HepG2 (cell line): Measurements from ENCODE around the gene DBN1. TPM values are rescaled to one million over a fixed set of nuclear protein-coding genes. Genes with fewer than 3 reads are reported as not detected.

Source experiments
- CAMTA2 ChIP-seq: sonication (generic); formaldehyde crosslinking; IDR thresholded peaks from 2 replicates; pipeline ENCODE4 v1.4.0; 2020; ENCODE audit warnings: mild to moderate bottlenecking, missing genetic modification reagents, borderline replicate concordance
- FOXA1 ChIP-seq, 2 experiments: fragments of 450-650 bp in 1 of 2; sonication (generic) in 1 of 2; formaldehyde crosslinking in 1 of 2; IDR thresholded peaks; 2 replicates each; pipeline versions ENCODE4 v1.4.0 to v1.6.1; 2016 to 2020; ENCODE audit warnings: missing genetic modification reagents in 1 of 2
- HDAC1 ChIP-seq: sonication (generic); formaldehyde crosslinking; IDR thresholded peaks from 2 replicates; pipeline ENCODE4 v1.5.1; 2020; ENCODE audit warnings: mild to moderate bottlenecking, missing genetic modification reagents
- KDM4B ChIP-seq: sonication (generic); formaldehyde crosslinking; IDR thresholded peaks from 2 replicates; pipeline ENCODE4 v1.4.0; 2020; ENCODE audit warnings: missing genetic modification reagents
- RARG ChIP-seq: sonication (generic); formaldehyde crosslinking; IDR thresholded peaks from 2 replicates; pipeline ENCODE4 v1.4.0; 2020; ENCODE audit warnings: low read depth, mild to moderate bottlenecking, missing genetic modification reagents
- SAFB2 ChIP-seq: sonication (generic); formaldehyde crosslinking; IDR thresholded peaks from 2 replicates; pipeline ENCODE4 v1.5.1; 2020; ENCODE audit warnings: missing genetic modification reagents, low read depth, mild to moderate bottlenecking, borderline replicate concordance
- SIN3B ChIP-seq: fragments of 150-350 bp; IDR thresholded peaks from 2 replicates; pipeline ENCODE4 v1.6.1; 2014; ENCODE audit warnings: low read length
- SMAD1 ChIP-seq: sonication (generic); formaldehyde crosslinking; IDR thresholded peaks from 2 replicates; pipeline ENCODE4 v1.4.0; 2020; ENCODE audit warnings: missing genetic modification reagents, low read depth, mild to moderate bottlenecking, borderline replicate concordance
- ZNF12 ChIP-seq: sonication (generic); formaldehyde crosslinking; IDR thresholded peaks from 2 replicates; pipeline ENCODE4 v1.5.0; 2020; ENCODE audit warnings: missing genetic modification reagents
- ZNF296 ChIP-seq: sonication (generic); formaldehyde crosslinking; conservative IDR thresholded peaks from 2 replicates; pipeline ENCODE4 v1.5.0; 2020; ENCODE audit warnings: mild to moderate bottlenecking, missing genetic modification reagents
- ZNF318 ChIP-seq: sonication (generic); formaldehyde crosslinking; IDR thresholded peaks from 2 replicates; pipeline ENCODE4 v1.4.0; 2020; ENCODE audit warnings: mild to moderate bottlenecking, missing genetic modification reagents
- ZNF326 ChIP-seq: sonication (generic); formaldehyde crosslinking; IDR thresholded peaks from 2 replicates; pipeline ENCODE4 v1.4.0; 2020; ENCODE audit warnings: missing genetic modification reagents, borderline replicate concordance
- ZNF468 ChIP-seq: sonication (generic); formaldehyde crosslinking; IDR thresholded peaks from 2 replicates; pipeline ENCODE4 v1.8.0; 2022; ENCODE audit warnings: mild to moderate bottlenecking, moderate library complexity, missing genetic modification reagents
- ZNF530 ChIP-seq: sonication (generic); formaldehyde crosslinking; IDR thresholded peaks from 2 replicates; pipeline ENCODE4 v1.5.0; 2020; ENCODE audit warnings: low read depth, mild to moderate bottlenecking, missing genetic modification reagents
- ZNF674 ChIP-seq: sonication (generic); formaldehyde crosslinking; IDR thresholded peaks from 2 replicates; pipeline ENCODE4 v1.5.0; 2020; ENCODE audit warnings: low read depth, mild to moderate bottlenecking, missing genetic modification reagents
- ZNF691 ChIP-seq: sonication (generic); formaldehyde crosslinking; IDR thresholded peaks from 2 replicates; pipeline ENCODE4 v1.4.0; 2020; ENCODE audit warnings: missing genetic modification reagents, low read depth, mild to moderate bottlenecking, borderline replicate concordance
- ZNF746 ChIP-seq: sonication (generic); formaldehyde crosslinking; IDR thresholded peaks from 2 replicates; pipeline ENCODE4 v1.8.0; 2022; ENCODE audit warnings: mild to moderate bottlenecking, missing genetic modification reagents
- ZNF776 ChIP-seq: sonication (generic); formaldehyde crosslinking; IDR thresholded peaks from 2 replicates; pipeline ENCODE4 v1.4.0; 2020; ENCODE audit warnings: mild to moderate bottlenecking, missing genetic modification reagents
- ZNF781 ChIP-seq: sonication (generic); formaldehyde crosslinking; IDR thresholded peaks from 2 replicates; pipeline ENCODE4 v1.5.1; 2020; ENCODE audit warnings: borderline replicate concordance, mild to moderate bottlenecking, missing genetic modification reagents; ENCODE audit errors: not compliant biosample characterization
- ZSCAN22 ChIP-seq: sonication (generic); formaldehyde crosslinking; IDR thresholded peaks from 2 replicates; pipeline ENCODE4 v1.4.0; 2020; ENCODE audit warnings: mild to moderate bottlenecking, missing genetic modification reagents
- ZSCAN25 ChIP-seq: sonication (generic); formaldehyde crosslinking; IDR thresholded peaks from 2 replicates; pipeline ENCODE4 v1.8.0; 2022; ENCODE audit warnings: mild to moderate bottlenecking, missing genetic modification reagents
- polyA plus RNA-seq, 8 experiments: library from polyadenylated mRNA; depleted of rRNA in 3 of 8; stranded (reverse) in 7 of 8; unstranded in 1 of 8; fragments of >200 nt; fragmentation: Illumina TruSeq in 4 of 8; extraction: Trizol in 4 of 8; gene quantifications; 2 replicates each; pipeline versions ENCODE4 v1.2.1 to v1.2.3, GENCODE V29; 2011 to 2016; ENCODE audit warnings: low read depth in 4 of 8, missing spikeins in 1 of 8, mixed read lengths in 1 of 8; ENCODE audit not compliant: insufficient read depth in 1 of 8
- total RNA-seq, 5 experiments: library from RNA; depleted of rRNA; stranded (reverse); fragments of >200 nt; fragmentation: Illumina TruSeq; extraction: Trizol; gene quantifications; 2 replicates each; pipeline ENCODE4 v1.2.3, GENCODE V29; 2016; ENCODE audit warnings: low read depth in 1 of 5

The DBN1 gene
- total and polyA plus RNA-seq, 2 of the 13 experiments (the other 11 are each of a cell fraction or from before 2014, with no cell fraction given): 27.0 to 37.3 TPM

GRCh38 chr5:177455661-177456590 lies 17.5 kb downstream of the DBN1 start (continued):
- no peak; the same call in 1 of the 2 replicates for TF ChIP-seq ZNF674
- TF ChIP-seq ZNF296 (CRISPR knock-in tag): no peak
- TF ChIP-seq ZNF468: no peak
- no peak for TF ChIP-seq RARG (CRISPR knock-in tag)
- TF ChIP-seq ZNF691: no peak
- TF ChIP-seq ZNF318 (CRISPR knock-in tag): no peak
- TF ChIP-seq ZNF326 (CRISPR knock-in tag): peak; percentile 83; the same call in 1 of the 2 replicates
- TF ChIP-seq ZNF781 (CRISPR knock-in tag): no peak
- no peak for TF ChIP-seq HDAC1 (CRISPR knock-in tag)
- no peak; the same call in 1 of the 2 replicates for TF ChIP-seq CAMTA2
- no peak for TF ChIP-seq ZSCAN25 (CRISPR knock-in tag)
- no peak for TF ChIP-seq FOXA1 (IDR thresholded peaks at IDR 0.05)
- TF ChIP-seq FOXA1 (CRISPR knock-in tag; IDR thresholded peaks at IDR 0.05): no peak
- TF ChIP-seq SIN3B: no peak
- TF ChIP-seq ZNF530 (CRISPR knock-in tag): no peak
- TF ChIP-seq ZNF746: no peak
- TF ChIP-seq SMAD1 (CRISPR knock-in tag): peak; percentile 17; the same call in 1 of the 2 replicates
- TF ChIP-seq ZSCAN22 (CRISPR knock-in tag): no peak
- TF ChIP-seq ZNF12 (CRISPR knock-in tag): no peak
- peak; percentile 25 for TF ChIP-seq ZNF776 (CRISPR knock-in tag)
- no peak for TF ChIP-seq SAFB2
- no peak for TF ChIP-seq KDM4B (CRISPR knock-in tag)
